H9 (cell line): ENCODE measurements around the gene POU2F1. TPM values are rescaled to one million over a fixed set of nuclear protein-coding genes. Genes with fewer than 3 reads are reported as not detected.

ENCODE experiments used
- DNase-seq: peaks from one replicate; pipeline ENCODE4 v3.0.0-alpha.2; 2017
- H2AFZ ChIP-seq: one replicate; pipeline ENCODE4 v1.6.1; 2013; ENCODE audit warnings: mild to moderate bottlenecking, low read length, control low read depth, moderate library complexity
- H2AK5ac ChIP-seq: 2 replicates; pipeline ENCODE4 v1.6.1; 2013; ENCODE audit warnings: low read length, control low read depth, mixed read lengths; ENCODE audit not compliant: insufficient read length
- H2BK120ac ChIP-seq: one replicate; pipeline ENCODE4 v1.6.1; 2013; ENCODE audit warnings: low read depth, mild to moderate bottlenecking, low read length, control low read depth, inconsistent platforms; ENCODE audit not compliant: poor library complexity, severe bottlenecking
- H2BK12ac ChIP-seq: 2 replicates; pipeline ENCODE4 v1.6.1; 2013; ENCODE audit warnings: low read length, control low read depth, mixed read lengths, low read depth; ENCODE audit not compliant: insufficient read length
- H2BK15ac ChIP-seq: 2 replicates; pipeline ENCODE4 v1.6.1; 2013; ENCODE audit warnings: low read depth, low read length, control low read depth
- H2BK20ac ChIP-seq: one replicate; pipeline ENCODE4 v1.6.1; 2013; ENCODE audit warnings: low read depth, mild to moderate bottlenecking, low read length, control low read depth, inconsistent platforms; ENCODE audit not compliant: poor library complexity, severe bottlenecking
- H2BK5ac ChIP-seq: 2 replicates; pipeline ENCODE4 v1.6.1; 2013; ENCODE audit warnings: low read length, control low read depth, mixed read lengths; ENCODE audit not compliant: insufficient read length
- H3K14ac ChIP-seq: 2 replicates; pipeline ENCODE4 v1.6.1; 2013; ENCODE audit warnings: low read length, control low read depth; ENCODE audit not compliant: insufficient read depth
- H3K18ac ChIP-seq: 2 replicates; pipeline ENCODE4 v1.6.1; 2013; ENCODE audit warnings: low read depth, mild to moderate bottlenecking, mixed read lengths, low read length, control low read depth; ENCODE audit not compliant: insufficient read length
- H3K23ac ChIP-seq: 2 replicates; pipeline ENCODE4 v1.6.1; 2013; ENCODE audit warnings: low read length, control low read depth, mixed read lengths, low read depth; ENCODE audit not compliant: insufficient read length
- H3K23me2 ChIP-seq: 2 replicates; pipeline ENCODE4 v1.6.1; 2013; ENCODE audit warnings: low read depth, mild to moderate bottlenecking, mixed read lengths, low read length, control low read depth; ENCODE audit not compliant: insufficient read length, poor library complexity, severe bottlenecking
- H3K27ac ChIP-seq: 2 replicates; pipeline ENCODE4 v1.5.1; 2013; ENCODE audit warnings: low read length, control low read depth, mixed read lengths, low read depth; ENCODE audit not compliant: insufficient read length
- H3K27me3 ChIP-seq: 2 replicates; pipeline ENCODE4 v1.6.1; 2013; ENCODE audit warnings: low read length, control low read depth, inconsistent platforms; ENCODE audit not compliant: insufficient read depth
- H3K4ac ChIP-seq: 2 replicates; pipeline ENCODE4 v1.6.1; 2013; ENCODE audit warnings: low read depth, mild to moderate bottlenecking, control low read depth, inconsistent platforms, low read length, moderate library complexity
- H3K4me1 ChIP-seq: 2 replicates; pipeline ENCODE4 v1.6.1; 2013; ENCODE audit warnings: low read length, control low read depth, inconsistent platforms; ENCODE audit not compliant: insufficient read depth
- H3K4me2 ChIP-seq: 2 replicates; pipeline ENCODE4 v1.6.1; 2013; ENCODE audit warnings: low read length, control low read depth, mixed read lengths; ENCODE audit not compliant: insufficient read length, insufficient read depth
- H3K56ac ChIP-seq: 2 replicates; pipeline ENCODE4 v1.6.1; 2013; ENCODE audit warnings: low read depth, mild to moderate bottlenecking, mixed read lengths, low read length, control low read depth; ENCODE audit not compliant: insufficient read length
- H3K79me1 ChIP-seq: 2 replicates; pipeline ENCODE4 v1.6.1; 2013; ENCODE audit warnings: low read depth, mild to moderate bottlenecking, moderate library complexity, low read length, control low read depth, inconsistent platforms; ENCODE audit not compliant: insufficient read depth, poor library complexity, severe bottlenecking
- H3K79me2 ChIP-seq: 2 replicates; pipeline ENCODE4 v1.6.1; 2013; ENCODE audit warnings: low read length, control low read depth, inconsistent platforms; ENCODE audit not compliant: insufficient read depth
- H3K9ac ChIP-seq: 2 replicates; pipeline ENCODE4 v1.6.1; 2013; ENCODE audit warnings: low read length, control low read depth, mixed read lengths; ENCODE audit not compliant: insufficient read length; ENCODE audit errors: extremely low read depth
- H3K9me3 ChIP-seq: one replicate; pipeline ENCODE4 v1.6.1; 2013; ENCODE audit warnings: low read depth, low read length, inconsistent platforms; ENCODE audit not compliant: control insufficient read depth
- H3T11ph ChIP-seq: one replicate; pipeline ENCODE4 v1.6.1; 2013; ENCODE audit warnings: mild to moderate bottlenecking, low read length, control low read depth, inconsistent platforms
- H4K20me1 ChIP-seq: one replicate; pipeline ENCODE4 v1.6.1; 2013; ENCODE audit not compliant: control insufficient read depth, insufficient read length, insufficient read depth
- H4K5ac ChIP-seq: 2 replicates; pipeline ENCODE4 v1.6.1; 2013; ENCODE audit warnings: low read depth, mild to moderate bottlenecking, mixed read lengths, low read length, control low read depth; ENCODE audit not compliant: insufficient read length
- H4K8ac ChIP-seq: replicated peaks from 2 replicates; pipeline ENCODE4 v1.6.1; 2013; ENCODE audit warnings: low read length, control low read depth, mixed read lengths, low read depth; ENCODE audit not compliant: insufficient read length
- H4K91ac ChIP-seq: 2 replicates; pipeline ENCODE4 v1.6.1; 2013; ENCODE audit warnings: low read depth, mild to moderate bottlenecking, moderate library complexity, mixed read lengths, low read length, control low read depth; ENCODE audit not compliant: insufficient read length
- H3K27ac Mint-ChIP-seq, 3 experiments: 2 replicates in 2 of 3; 3 replicates in 1 of 3; pipeline ENCODE4 v1.8.0; 2020 to 2021; ENCODE audit warnings: mixed read lengths in 3 of 3, mild to moderate bottlenecking in 1 of 3, moderate library complexity in 1 of 3
- H3K27me3 Mint-ChIP-seq: 2 replicates; pipeline ENCODE4 v1.8.0; 2021; ENCODE audit warnings: low read depth, mild to moderate bottlenecking, moderate library complexity, mixed read lengths
- H3K36me3 Mint-ChIP-seq, 3 experiments: 2 replicates in 2 of 3; 3 replicates in 1 of 3; pipeline ENCODE4 v1.8.0; 2020 to 2021; ENCODE audit warnings: low read depth in 3 of 3, mixed read lengths in 3 of 3; ENCODE audit not compliant: insufficient read depth in 1 of 3
- H3K4me1 Mint-ChIP-seq, 2 experiments: 2 replicates each; pipeline ENCODE4 v1.8.0; 2020; ENCODE audit warnings: mixed read lengths in 2 of 2
- H3K4me3 Mint-ChIP-seq, 2 experiments: 2 replicates in 1 of 2; 3 replicates in 1 of 2; pipeline ENCODE4 v1.8.0; 2020 to 2021; ENCODE audit warnings: mild to moderate bottlenecking in 2 of 2, mixed read lengths in 2 of 2, moderate library complexity in 1 of 2
- H3K9me3 Mint-ChIP-seq, 2 experiments: 2 replicates in 1 of 2; 3 replicates in 1 of 2; pipeline ENCODE4 v1.8.0; 2020; ENCODE audit warnings: mild to moderate bottlenecking in 2 of 2, mixed read lengths in 2 of 2, moderate library complexity in 1 of 2
- WGBS: extraction: QIAGEN DNeasy Blood & Tissue Kit; methylation state at CpG from one replicate; pipeline ENCODE4 v1.1.7; 2013; ENCODE audit warnings: missing lambda C conversion rate, low lambda C conversion rate, mixed read lengths; ENCODE audit not compliant: insufficient read length; ENCODE audit errors: extremely low coverage; 5-methylcytosine and 5-hydroxymethylcytosine counted together
- total RNA-seq: library from RNA; stranded (reverse); gene quantifications from 2 replicates; pipeline ENCODE4 v1.2.1, GENCODE V29; 2021
- TF ChIP-seq, protein P1 (sequence below): fragments of 200-600 bp; sonication (generic); conservative IDR thresholded peaks from 3 replicates; pipeline ENCODE4 v1.8.0; 2021; ENCODE audit warnings: antibody characterized with exemption, mild to moderate bottlenecking

POU2F1 gene
- total RNA-seq, 1 experiment from 2014 or later = 62.5 TPM

DNA sequence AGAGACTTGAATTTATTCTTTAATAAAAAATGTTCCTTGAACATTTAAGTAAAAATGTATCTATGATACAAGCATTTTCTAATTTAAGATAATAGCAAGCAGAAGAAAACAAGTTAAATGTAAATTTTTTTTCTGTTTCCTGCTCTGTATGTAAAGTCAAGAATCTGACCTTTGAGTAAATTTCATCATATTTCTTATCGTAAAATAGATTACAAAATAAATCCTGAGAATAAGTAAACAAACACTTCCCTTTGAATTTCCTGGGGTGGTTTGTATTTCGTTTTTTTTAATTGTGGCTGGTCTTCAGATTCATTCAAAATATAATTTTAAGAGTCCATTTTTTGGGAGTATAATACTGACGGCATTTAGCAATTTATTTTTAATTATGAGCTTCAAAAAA is 77.6 kb downstream of the POU2F1 start:
- Histone ChIP-seq H4K8ac (no peak overlapping the region), H2AK5ac (no peak overlapping the region), H3K56ac (no peak overlapping the region), H3K18ac (no peak overlapping the region), H3K27ac (no peak overlapping the region), H3K79me2 (no peaks in the 10 kb centered on the region; the same call in 1 of the 2 replicates), H3K23me2 (no peaks in the 10 kb centered on the region), H3K79me1 (peaks cover 3% of the 10 kb centered on the region), H3K4me2 (no peak overlapping the region), H3K4me1 (peaks cover 2% of the 10 kb centered on the region; the same call in 1 of the 2 replicates), H3K14ac (no peak overlapping the region), H2AFZ (no peak overlapping the region), H2BK12ac (no peak overlapping the region), H2BK5ac (no peak overlapping the region), H3K9ac (no peak overlapping the region), H4K20me1 (no peaks in the 10 kb centered on the region), H3K23ac (no peak overlapping the region), H3T11ph (no peak overlapping the region), H3K4ac (no peak overlapping the region), H2BK120ac (no peak overlapping the region), H3K9me3 (no peaks in the 10 kb centered on the region), H2BK15ac (no peak overlapping the region), H3K27me3 (no peaks in the 10 kb centered on the region), H2BK20ac (no peak overlapping the region), H4K5ac (no peak overlapping the region), H4K91ac (no peak overlapping the region)
- no peak for DNase-seq
- H3K36me3 Mint-ChIP-seq = peaks cover 0 to 6% (median 4%) of the 10 kb centered on the region in 3 experiments; a peak in 5 of 7 replicates
- no peak overlapping the region for H3K27ac Mint-ChIP-seq
- TF ChIP-seq, protein P1, sequence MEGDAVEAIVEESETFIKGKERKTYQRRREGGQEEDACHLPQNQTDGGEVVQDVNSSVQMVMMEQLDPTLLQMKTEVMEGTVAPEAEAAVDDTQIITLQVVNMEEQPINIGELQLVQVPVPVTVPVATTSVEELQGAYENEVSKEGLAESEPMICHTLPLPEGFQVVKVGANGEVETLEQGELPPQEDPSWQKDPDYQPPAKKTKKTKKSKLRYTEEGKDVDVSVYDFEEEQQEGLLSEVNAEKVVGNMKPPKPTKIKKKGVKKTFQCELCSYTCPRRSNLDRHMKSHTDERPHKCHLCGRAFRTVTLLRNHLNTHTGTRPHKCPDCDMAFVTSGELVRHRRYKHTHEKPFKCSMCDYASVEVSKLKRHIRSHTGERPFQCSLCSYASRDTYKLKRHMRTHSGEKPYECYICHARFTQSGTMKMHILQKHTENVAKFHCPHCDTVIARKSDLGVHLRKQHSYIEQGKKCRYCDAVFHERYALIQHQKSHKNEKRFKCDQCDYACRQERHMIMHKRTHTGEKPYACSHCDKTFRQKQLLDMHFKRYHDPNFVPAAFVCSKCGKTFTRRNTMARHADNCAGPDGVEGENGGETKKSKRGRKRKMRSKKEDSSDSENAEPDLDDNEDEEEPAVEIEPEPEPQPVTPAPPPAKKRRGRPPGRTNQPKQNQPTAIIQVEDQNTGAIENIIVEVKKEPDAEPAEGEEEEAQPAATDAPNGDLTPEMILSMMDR = no peak
- peaks cover 0 to 3% of the 10 kb centered on the region in 2 experiments; a peak in 2 of 5 replicates for H3K9me3 Mint-ChIP-seq
- WGBS = no CpG with 5 or more reads among the region's 3 CpGs
- H3K4me1 Mint-ChIP-seq = peaks cover 22 to 35% of the 10 kb centered on the region in 2 experiments
- no peak overlapping the region for H3K4me3 Mint-ChIP-seq
- H3K27me3 Mint-ChIP-seq = no peaks in the 10 kb centered on the region
